Fibroblast of lung (primary cell): ENCODE measurements around the gene ESM1.

Experiments used
- CTCF ChIP-seq, 2 donors: IDR thresholded peaks in 1 of 2; conservative IDR thresholded peaks in 1 of 2; 1 replicate in 1 of 2; 2 replicates in 1 of 2; pipeline ENCODE4 v1.5.1; 2011 to 2012; ENCODE audit warnings: low read length in 2 of 2, control low read depth in 1 of 2, inconsistent platforms in 1 of 2, low read depth in 1 of 2, mild to moderate bottlenecking in 1 of 2
- EZH2 ChIP-seq: IDR thresholded peaks from 2 replicates; pipeline ENCODE4 v1.5.1; 2012; ENCODE audit warnings: low read length, control low read depth, mild to moderate bottlenecking; ENCODE audit errors: missing control alignments

- TF ChIP-seq CTCF (conservative IDR thresholded peaks at IDR 0.05 in 1 of 2, IDR thresholded peaks at IDR 0.05 in 1 of 2; ENCODE audit: low read depth in 1 of 2, low read length in 2 of 2) (no peak), EZH2 (no peak)
Measured at GRCh38 chr5:54981928-54982327, 3.5 kb downstream of the ESM1 start.
